DMS153 treated with DMSO at 0.1 percent for 48 hours (cell line): ENCODE measurements around the gene PRDM16.

Source experiments
- DNase-seq: peaks from one replicate; lab custom pipeline; 2025; ENCODE audit not compliant: unreplicated experiment; lab: John Stamatoyannopoulos, UW

The PRDM16 gene

GRCh38 chr1:3423245-3423829 lies 354.3 kb downstream of the PRDM16 start:
- DNase-seq = no peak

GRCh38 chr1:3423896-3424611 lies 355.1 kb downstream of the PRDM16 start:
- DNase-seq = no peak

- no peak for DNase-seq
These were observed 356.6 kb downstream of the PRDM16 start for GRCh38 chr1:3425486-3426215.

- no peak for DNase-seq
These were observed 358.0 kb downstream of the PRDM16 start for GRCh38 chr1:3426956-3427535.

- DNase-seq = no peak
These were observed 359.0 kb downstream of the PRDM16 start for GRCh38 chr1:3427711-3428704.

GRCh38 chr1:3428899-3429298 lies 359.9 kb downstream of the PRDM16 start:
- DNase-seq = no peak

- no peak for DNase-seq
These were observed 360.3 kb downstream of the PRDM16 start for GRCh38 chr1:3429320-3429719.

GRCh38 chr1:3429766-3430165 lies 360.8 kb downstream of the PRDM16 start:
- no peak for DNase-seq

GRCh38 chr1:3430406-3430805 lies 361.4 kb downstream of the PRDM16 start:
- no peak for DNase-seq

GRCh38 chr1:3430820-3431219 lies 361.8 kb downstream of the PRDM16 start:
- DNase-seq = no peak

GRCh38 chr1:3431266-3431665 lies 362.3 kb downstream of the PRDM16 start:
- no peak for DNase-seq

GRCh38 chr1:3431686-3432085 lies 362.7 kb downstream of the PRDM16 start:
- no peak for DNase-seq

GRCh38 chr1:3432306-3432705 lies 363.3 kb downstream of the PRDM16 start:
- no peak for DNase-seq

GRCh38 chr1:3433076-3433475 lies 364.1 kb downstream of the PRDM16 start:
- no peak for DNase-seq

GRCh38 chr1:3433596-3434320 lies 364.8 kb downstream of the PRDM16 start:
- DNase-seq = no peak

- DNase-seq = no peak
These were observed 365.6 kb downstream of the PRDM16 start for GRCh38 chr1:3434406-3435110.

GRCh38 chr1:3435666-3436065 lies 366.7 kb downstream of the PRDM16 start:
- no peak for DNase-seq

GRCh38 chr1:3436451-3436850 lies 367.4 kb downstream of the PRDM16 start:
- DNase-seq = no peak

GRCh38 chr1:3436901-3437300 lies 367.9 kb downstream of the PRDM16 start:
- DNase-seq = no peak
